GM21619 (cell line): Measurements from ENCODE around the gene FABP7.
"Not testable (repeated sequence)": the region's sequence is repeated elsewhere in the genome, so short reads cannot be mapped to it uniquely, and the experiment has no call there.

Experiments
- ATAC-seq: cut with Tn5 transposase; IDR thresholded peaks from one replicate; pipeline ENCODE4 v1.9.1; 2021; ENCODE audit not compliant: unreplicated experiment

The FABP7 gene

DNA sequence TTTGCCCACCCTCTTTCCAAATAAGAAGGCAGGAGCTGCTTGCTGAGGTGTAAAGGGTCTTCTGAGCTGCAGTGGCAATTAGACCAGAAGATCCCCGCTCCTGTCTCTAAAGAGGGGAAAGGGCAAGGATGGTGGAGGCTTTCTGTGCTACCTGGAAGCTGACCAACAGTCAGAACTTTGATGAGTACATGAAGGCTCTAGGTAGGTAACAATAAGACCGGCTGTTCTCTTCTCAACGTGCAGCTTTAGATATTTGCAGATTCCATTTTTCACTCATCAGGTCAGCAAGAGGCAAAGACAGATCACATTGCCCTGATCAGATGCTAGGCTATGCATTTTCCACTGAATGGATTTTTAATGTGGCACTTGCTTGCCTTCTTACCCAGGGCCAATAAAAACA lies at the start of gene FABP7:
TSS of gene FABP7 (plus strand) at position 50 of the 400 bp plus-strand sequence. CDS start at position 129, 79 bp downstream.
- no peak for ATAC-seq

DNA sequence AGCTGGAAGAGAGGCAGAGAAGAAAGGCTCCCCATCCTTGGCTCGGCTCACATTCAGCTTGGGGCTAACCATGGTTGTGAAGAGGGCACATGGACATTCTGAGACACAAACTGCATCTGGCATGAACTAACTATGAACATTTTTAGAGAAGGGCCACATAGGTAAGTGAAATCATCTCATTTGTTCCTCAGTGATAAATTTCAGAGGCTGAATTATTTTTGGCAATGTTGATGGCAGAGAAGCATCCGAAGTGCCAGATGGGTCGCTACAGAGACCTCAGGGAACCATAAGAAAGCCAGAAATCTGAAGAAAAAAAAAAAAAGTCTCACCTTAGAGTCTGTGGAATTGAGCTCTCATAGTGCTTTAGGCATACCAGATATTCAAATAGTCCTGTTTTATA lies 49.2 kb upstream of the FABP7 start:
- no peak for ATAC-seq

DNA sequence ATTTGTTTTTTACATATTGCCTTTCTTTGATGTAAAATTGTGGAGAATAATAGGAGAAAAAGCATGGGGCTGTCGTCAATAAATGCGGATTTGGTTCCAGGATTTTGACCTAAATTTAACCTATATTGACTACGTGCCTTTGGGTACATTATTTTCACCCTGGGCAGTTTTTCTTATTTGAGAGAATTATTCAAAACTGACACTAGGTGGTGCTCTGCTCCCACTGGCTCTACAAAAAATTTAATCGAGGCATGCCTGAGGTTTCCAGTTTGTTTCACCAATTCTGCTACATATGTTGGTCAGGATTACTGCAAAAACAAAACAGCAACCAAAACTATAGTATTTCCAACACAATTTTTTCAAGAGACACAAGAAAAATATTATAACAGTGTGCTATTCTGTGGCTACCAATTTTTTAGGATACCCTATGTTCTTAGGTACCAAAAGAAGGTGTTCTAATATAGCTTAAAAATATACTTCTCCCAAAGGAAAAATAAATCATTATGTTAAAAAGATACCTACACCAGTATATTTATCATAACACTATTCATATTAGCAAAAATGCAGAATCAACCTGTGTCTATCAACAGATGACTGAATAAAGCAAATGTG lies 48.6 kb upstream of the FABP7 start:
- ATAC-seq, result peak; percentile 53

DNA sequence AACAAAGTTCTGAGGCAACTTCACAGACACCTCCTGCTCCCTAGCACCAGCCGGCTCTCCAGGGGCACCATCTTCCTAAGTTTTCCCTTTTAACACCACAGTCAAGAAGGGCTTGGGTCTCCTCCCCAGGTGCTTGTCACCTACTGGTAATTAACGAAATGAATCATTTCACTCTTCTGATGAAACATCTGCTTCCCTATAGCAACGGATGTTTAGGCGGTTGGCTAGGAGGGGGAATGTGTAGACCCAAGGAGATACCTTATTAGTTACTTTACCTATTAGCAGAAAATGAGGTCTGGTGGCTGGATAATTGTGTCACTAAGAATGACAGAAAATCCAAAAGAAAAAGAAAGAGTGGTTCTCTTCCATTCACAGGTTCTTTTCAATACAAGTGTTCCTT lies 46.3 kb upstream of the FABP7 start:
- no peak for ATAC-seq

DNA sequence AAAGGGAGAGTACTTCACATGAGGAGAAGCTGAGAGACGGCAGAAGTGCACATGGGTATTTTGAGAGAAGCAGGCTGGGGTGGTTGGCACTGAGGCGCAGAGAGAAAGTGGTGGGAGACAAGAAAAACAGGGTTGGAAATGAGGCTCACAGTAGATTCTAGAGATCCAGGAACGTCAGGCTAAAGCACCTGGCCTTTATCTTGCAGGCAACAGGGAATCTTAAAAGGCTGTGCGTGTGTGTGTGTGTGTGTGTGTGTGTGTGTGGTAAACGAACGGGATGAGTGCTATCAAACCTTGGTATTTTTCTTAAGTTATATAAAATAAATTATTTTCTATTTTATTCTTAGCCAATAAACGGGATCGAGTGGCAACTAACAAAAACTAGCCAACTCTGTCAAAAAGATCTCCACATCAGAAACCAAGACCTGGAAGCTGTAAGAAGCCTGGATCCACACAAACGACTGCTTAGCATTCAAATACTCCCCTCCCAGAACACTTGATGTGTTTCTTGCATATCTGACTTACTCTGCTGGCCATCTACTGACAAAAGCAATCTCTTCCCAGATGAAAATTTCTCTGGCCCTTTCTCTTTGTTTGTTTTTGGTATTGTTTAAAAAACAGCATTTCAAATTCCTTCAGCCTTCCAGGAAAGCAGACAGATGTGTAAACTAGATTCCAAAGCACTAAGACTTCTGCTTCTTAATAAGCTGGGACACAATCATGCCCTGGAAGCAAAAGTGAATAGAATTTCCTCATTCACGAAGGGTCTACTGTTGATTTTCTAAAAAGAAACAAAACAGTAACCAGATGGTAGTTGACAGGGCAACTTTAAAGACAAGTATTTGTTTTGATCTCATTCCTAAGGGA lies 44.8 kb upstream of the FABP7 start:
- no peak for ATAC-seq

DNA sequence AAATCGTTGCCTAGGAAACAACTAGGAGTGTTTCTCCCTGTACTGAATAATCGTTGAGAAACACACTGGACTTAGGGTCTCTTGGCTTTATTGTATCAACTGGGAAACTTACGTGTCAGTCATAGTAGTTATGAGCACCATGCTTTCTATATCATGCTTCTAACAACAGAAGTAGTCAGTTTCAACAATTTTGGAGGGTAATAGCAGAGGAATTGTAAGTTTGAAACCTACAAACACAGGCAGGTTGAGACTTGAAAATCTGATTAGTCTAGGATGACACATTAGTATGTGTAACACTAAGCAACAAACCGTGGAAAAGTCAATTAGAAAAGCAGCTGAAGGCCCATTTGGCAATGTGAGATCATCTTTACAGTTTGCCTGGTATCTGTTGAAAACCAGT lies 43.9 kb upstream of the FABP7 start:
- ATAC-seq, result no peak

DNA sequence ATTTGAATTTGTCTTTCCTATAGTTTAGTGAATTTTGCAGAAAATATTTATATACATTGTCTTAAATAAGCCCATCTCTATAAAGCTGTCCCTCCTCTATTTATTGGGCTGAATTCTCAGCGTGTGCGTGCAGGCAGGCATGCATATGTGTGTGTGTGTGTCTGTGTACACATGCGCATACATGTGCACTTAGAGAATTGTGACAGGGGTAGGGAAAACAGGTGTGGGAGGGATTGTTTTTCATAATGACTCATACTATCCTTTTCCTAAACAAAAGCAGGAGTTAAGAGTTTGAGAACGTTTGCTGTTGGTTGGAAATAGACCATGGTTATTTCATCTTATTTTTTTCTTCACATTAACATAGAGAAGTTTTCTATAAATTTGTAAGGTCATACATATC lies 43.4 kb upstream of the FABP7 start:
- no peak for ATAC-seq

DNA sequence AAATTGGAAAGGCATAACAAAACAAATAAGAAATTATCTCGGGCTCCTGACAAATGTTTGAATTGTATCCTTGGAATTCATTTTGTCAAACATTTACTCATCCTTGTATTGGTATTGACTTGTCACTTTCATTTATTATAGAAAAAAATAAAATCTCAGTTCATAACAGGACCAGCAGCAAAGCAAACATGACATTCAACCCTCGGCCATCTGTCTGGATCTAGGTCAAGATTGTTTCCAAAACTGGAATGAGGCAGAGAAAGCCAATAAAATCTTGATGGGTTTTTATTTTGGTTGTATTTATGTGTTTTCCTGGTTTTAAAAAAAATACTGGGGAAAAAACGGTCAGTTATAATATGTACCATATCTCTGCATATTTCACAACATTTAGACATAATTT lies 42.9 kb upstream of the FABP7 start:
- ATAC-seq, result no peak

DNA sequence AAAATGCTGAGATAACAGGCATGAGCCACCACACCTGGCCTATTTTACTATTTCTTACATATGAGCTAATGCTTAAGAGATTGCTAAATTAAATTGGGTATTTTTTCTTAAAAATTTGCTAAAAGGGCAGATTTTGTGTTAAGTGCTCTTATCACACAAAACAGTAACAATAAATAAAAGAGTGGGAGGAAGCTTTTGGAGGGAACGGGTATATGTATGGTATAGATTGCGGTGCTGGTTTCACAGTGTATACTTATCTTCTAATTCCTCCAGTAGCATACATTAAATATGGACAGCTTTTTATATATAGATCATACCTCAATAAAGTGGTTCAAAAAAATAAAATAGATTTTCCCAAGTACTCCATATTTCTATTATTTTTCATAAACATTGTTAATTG lies 39.4 kb upstream of the FABP7 start:
- ATAC-seq, result no peak

DNA sequence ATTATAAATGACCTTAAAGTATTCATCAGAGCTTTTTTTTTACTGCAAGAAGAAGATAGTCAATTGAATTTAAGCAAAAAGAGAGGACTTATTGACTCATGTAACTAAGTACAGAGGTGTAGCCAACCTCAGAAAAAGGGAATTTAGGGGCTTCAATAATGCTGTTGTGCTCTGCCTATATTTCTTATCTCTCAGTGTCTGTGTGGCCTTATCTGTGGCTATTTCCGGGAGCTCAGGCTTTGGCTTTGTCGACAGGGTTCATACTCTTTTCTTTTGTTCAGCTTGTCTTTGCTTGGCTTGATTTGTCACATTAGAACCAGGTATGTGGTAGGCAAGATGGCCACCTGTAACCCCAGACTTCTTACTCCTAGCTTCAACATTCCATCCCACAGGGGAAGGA lies 38.6 kb upstream of the FABP7 start:
- no peak for ATAC-seq

DNA sequence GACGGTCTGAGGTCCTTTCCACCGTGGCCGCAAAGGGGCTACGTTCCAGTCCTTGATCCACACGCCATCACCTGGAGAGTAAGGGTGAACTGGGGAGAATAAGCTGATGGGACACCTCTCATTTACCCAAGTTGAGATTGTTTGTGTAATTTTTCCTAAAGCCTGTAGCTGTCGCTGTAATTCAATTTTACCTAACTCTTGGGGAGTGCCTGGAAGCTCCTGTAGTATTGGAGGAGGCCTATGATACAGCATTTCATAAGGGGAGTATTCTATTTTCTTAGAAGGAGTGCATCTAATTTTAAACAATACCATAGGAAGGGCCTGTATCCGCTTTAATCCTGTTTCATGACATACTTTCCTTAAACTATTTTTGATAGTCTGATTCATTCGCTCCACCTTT lies 35.3 kb upstream of the FABP7 start:
- ATAC-seq, result not testable (repeated sequence)

DNA sequence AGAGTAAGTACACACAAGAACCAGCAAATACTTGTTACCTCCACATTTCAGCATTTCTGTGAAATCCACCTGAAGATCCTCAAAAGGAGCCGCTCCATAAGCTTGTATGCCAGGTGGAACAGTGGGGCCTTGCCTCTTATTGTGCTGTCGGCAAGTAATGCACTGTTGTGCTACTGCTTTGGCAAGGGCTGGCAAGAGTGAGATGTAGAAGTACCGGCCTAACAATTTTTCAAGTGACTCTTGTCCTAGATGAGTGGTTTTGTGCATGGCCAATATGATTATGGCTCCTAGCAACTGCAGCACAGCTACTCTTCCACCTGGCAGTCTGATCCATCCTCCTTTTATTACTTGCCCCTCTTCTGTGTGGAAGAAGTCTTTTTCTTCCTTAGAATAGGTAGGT lies 34.7 kb upstream of the FABP7 start:
- ATAC-seq, result not testable (repeated sequence)

DNA sequence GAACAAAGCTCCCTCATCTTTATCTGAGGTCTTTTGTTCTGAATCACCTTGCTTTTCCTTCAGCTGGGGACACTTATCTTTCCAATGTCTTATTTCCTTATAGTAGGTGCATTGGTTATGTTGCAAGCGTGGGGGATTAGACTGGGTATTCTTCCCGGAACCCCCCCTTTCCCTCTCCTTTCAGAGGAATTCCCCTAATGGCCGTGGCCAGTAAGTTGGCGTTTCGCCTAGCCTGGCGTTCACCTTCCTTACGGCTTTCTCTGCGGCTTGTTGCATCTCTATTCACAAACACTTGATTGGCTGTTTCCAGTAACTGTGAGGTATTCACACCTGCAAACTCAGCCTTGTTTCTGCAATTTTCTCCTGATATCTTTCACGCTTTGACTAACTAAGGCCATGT lies 32.8 kb upstream of the FABP7 start:
- no peak for ATAC-seq

DNA sequence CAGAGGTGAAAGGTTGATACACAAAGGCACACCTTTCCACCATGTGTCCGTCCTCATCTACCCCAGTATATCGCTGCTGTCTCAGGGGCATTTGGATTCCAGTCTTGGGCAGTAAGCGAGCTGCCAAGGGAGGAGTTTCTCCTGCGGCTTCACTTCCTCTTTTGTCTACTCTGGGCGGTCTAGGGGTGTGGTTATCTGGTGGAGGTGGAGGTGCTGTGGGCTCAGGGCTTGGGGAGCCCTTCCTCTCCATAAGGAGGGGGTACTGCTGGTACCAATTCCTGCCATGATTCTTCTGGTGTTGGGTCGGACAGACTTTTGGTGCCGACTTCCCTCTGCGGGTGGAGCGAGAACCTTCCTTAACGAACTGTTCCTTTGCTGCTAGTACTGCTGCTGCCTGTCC lies 31.9 kb upstream of the FABP7 start:
- ATAC-seq, result no peak

DNA sequence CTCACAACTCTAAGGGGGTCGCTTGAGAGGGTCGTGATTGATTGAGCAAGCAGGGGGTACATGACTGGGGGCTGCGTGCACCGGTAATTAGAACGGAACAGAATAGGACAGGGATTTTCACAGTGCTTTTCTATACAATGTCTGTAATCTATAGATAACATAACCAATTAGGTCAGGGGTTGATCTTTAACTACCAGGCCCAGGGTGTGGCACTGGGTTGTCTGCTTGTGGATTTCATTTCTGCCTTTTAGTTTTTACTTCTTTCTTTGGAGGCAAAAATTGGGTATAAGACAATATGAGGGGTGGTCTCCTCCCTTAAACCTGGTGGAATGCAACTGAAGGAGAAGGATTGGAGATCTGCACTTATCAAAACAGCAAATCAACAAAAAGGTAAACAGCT lies 30.6 kb upstream of the FABP7 start:
- ATAC-seq, result not testable (repeated sequence)

DNA sequence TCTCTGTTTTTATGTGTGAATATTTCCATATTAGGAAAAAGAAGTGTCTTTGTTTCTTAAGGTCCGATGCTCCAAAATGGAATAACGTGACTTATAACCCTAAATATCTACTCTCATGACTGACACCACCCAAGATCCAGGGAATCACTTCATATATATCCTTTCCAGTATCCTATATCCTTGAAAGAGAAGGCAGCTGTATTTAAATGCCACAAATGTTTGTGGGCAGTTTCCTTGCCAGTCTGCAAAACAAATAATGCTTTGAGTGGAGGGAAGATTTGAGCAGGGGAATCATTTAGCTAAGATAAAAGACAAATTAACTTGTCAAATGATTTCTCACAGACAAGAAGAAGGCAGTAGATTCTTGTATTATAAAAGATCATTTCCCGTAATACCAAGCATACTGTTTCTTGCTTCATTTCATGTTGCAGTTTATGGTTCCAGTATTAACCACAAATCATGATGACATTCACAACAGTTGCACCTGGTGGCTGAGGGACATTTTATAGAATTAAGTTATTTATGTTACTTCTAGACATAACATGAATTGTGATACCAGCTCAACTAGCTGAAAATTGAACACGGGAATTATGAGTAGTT lies 30.0 kb upstream of the FABP7 start:
- ATAC-seq, result no peak

DNA sequence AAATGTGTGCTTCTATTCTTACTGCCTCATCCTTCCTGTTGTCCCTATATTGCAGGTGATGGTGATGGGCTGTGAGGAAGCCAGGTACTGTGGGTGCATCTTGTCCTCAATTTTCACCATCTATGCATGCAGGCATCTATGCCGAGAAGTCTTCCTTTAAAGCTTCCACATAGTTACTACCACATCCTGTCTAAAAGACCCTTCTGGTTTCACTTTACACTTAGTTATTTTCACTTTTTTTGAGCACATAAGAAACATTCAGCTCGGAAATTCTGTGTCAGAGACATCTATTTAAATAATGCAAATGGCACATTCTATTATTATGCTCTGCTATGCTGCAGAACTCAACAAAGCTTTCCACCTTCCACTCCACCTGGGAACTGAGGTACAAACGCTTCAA lies 28.2 kb upstream of the FABP7 start:
- ATAC-seq, result peak; percentile 93

DNA sequence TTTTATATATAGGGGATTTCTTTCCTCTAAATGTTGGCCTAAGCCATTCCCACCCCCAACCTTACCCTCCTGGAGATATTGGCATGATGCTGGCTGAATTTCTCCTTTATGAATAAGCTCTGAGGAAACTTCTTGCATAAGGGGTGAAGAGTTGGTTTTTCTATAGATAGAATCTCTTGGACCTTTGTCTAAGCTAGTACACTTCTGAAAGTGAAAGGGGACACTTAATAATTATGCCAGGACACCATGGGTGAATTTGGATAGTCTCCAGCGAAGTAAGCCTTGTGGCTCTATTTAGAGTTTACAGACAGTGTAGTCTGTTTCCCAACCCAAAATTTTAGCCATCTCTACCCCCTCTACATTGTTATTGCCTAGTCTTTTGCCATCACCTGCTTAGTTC lies 27.1 kb upstream of the FABP7 start:
- no peak for ATAC-seq

DNA sequence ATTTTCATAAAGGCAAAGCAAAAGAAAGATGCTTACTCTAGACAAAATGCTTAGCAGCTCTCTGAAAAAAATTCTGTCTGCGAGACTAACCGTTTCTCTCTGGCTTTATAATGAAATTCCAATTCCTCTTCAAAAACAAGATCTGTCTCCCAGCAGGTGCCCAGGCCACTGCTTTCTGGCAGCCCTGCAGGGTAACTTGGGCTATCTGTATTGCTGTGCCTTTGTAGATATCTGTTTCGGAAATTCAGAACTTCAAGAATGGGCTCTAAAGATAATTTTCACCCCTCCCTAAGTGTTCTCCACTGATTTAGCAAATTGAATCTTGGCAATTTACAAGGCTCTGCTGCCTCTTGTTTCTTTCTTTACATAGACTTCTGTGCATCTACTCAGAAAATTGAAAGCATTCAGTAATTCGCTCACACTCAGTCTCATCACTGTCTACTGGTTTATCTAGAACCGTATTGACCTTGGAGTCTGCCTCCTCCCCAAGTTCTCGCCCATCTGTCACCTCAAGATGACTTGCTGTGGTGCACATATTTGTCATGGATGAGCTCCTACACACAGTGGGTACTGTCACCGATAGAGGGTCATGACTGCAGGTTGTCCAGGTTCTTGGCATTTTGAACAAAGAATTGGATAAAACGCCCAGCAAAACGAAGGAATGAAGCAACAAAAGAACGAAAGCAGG lies 26.4 kb upstream of the FABP7 start:
- ATAC-seq, result no peak

DNA sequence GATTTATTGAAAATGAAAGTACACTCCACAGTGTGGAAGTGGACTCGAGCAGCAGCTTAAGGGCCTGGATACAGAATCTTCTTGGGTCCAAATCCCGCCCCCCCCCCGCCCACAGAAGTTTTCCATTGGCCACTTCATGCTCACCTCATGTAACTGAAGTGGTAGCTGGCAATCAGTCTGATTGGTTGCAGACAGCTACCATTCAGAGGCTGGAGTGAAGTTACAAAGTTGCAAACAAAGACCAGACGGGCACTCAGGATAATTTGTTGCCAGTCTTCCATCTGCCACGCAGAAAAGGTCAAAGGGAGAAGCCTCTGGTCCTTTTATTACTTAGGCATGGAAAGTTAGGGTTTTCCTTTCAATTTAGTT lies 25.8 kb upstream of the FABP7 start:
- no peak for ATAC-seq

DNA sequence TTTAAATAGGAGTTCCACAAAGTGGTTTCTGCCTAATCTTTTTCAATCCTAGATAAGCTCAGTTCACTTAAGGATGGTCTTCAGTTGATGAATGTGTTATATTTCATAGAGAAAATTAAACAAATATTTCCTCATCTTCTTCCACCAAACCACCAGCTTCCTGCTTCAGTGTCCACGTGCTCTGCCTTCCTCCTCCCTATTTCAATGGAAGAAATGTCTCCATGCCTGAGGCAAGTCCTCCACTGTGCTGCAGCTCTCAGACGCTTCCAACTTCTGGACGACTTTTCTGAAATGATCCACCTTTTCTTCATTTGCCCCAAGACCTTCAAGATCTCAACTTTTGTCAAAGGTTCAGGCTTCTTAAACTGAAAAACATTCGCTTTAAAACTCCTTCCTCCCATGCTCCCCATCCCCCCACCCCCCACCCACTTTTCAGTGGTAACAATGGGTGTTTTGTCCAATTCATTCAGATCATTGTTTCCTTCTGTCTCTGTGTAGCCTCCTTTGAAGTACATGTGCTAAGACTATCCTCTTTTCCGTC lies 25.3 kb upstream of the FABP7 start:
- ATAC-seq, result no peak
